IMR-90 (cell line): ENCODE results near the gene CD2AP. TPM values are rescaled to one million over a fixed set of nuclear protein-coding genes. Genes with fewer than 3 reads are reported as not detected.

Experiments
- ATAC-seq: fragments of 200-7000 bp; cut with Tn5 transposase; 2 replicates; pipeline ENCODE4 v1.9.1; 2020; ENCODE audit warnings: low read depth, mild to moderate bottlenecking, moderate library complexity
- BruUV-seq: library from RNA; stranded (reverse); fragments of 400-500 nt; replicated peaks from 2 replicates; lab custom pipeline; 2021; lab: Mats Ljungman, UMichigan
- CTCF ChIA-PET: fragments of 300-600 bp; formaldehyde crosslinking; extraction: SDS; loops from one replicate; lab custom pipeline; 2021; ENCODE audit warnings: antibody characterized with exemption; lab: Yijun Ruan, JAX
- POLR2A ChIA-PET: fragments of 300-600 bp; sonication (Branson Sonifier 250); formaldehyde crosslinking; loops from one replicate; lab custom pipeline; 2022; ENCODE audit warnings: antibody characterized with exemption; ENCODE audit not compliant: unreplicated experiment; lab: Charles Lee
- DNase-seq: peaks from one replicate; pipeline ENCODE4 v3.0.0; 2013
- H2AFZ ChIP-seq: replicated peaks from 2 replicates; pipeline ENCODE3; 2013; ENCODE audit warnings: low read length, mild to moderate bottlenecking; ENCODE audit not compliant: poor library complexity
- H2AK5ac ChIP-seq: 2 replicates; pipeline ENCODE4 v1.6.1; 2013; ENCODE audit warnings: low read depth, low read length, inconsistent platforms
- H2AK9ac ChIP-seq: replicated peaks from 2 replicates; pipeline ENCODE3; 2013; ENCODE audit warnings: mild to moderate bottlenecking, low read depth, low read length, moderate library complexity; ENCODE audit not compliant: poor library complexity
- H2BK120ac ChIP-seq: 2 replicates; pipeline ENCODE4 v1.6.1; 2013; ENCODE audit warnings: low read depth, low read length, inconsistent platforms
- H2BK15ac ChIP-seq: 3 replicates; pipeline ENCODE4 v1.6.1; 2013; ENCODE audit warnings: low read depth, low read length, inconsistent platforms
- H2BK20ac ChIP-seq: 2 replicates; pipeline ENCODE4 v1.6.1; 2013; ENCODE audit warnings: low read depth, mild to moderate bottlenecking, inconsistent platforms, low read length, moderate library complexity
- H2BK5ac ChIP-seq: 2 replicates; pipeline ENCODE4 v1.6.1; 2013; ENCODE audit warnings: mild to moderate bottlenecking, low read depth, low read length, inconsistent platforms; ENCODE audit not compliant: poor library complexity, severe bottlenecking
- H3K14ac ChIP-seq: replicated peaks from 2 replicates; pipeline ENCODE4 v1.6.1; 2013; ENCODE audit warnings: low read depth, low read length, inconsistent platforms
- H3K18ac ChIP-seq: 2 replicates; pipeline ENCODE4 v1.6.1; 2013; ENCODE audit warnings: low read depth, low read length, control low read depth
- H3K23ac ChIP-seq: 2 replicates; pipeline ENCODE4 v1.6.1; 2013; ENCODE audit warnings: low read depth, low read length, inconsistent platforms
- H3K27ac ChIP-seq: 2 replicates; pipeline ENCODE4 v1.5.1; 2013; ENCODE audit warnings: mild to moderate bottlenecking, control low read depth, low read length; ENCODE audit not compliant: insufficient read depth
- H3K27me3 ChIP-seq: 2 replicates; pipeline ENCODE4 v1.6.1; 2013; ENCODE audit warnings: low read length; ENCODE audit not compliant: control insufficient read depth, insufficient read depth
- H3K36me3 ChIP-seq: 2 replicates; pipeline ENCODE4 v1.6.1; 2013; ENCODE audit warnings: low read length, mixed read lengths; ENCODE audit not compliant: control insufficient read depth, insufficient read depth
- H3K4ac ChIP-seq: 2 replicates; pipeline ENCODE4 v1.6.1; 2013; ENCODE audit warnings: low read depth, low read length, inconsistent platforms
- H3K4me1 ChIP-seq: 2 replicates; pipeline ENCODE4 v1.6.1; 2013; ENCODE audit warnings: low read length, mixed read lengths; ENCODE audit not compliant: control insufficient read depth, insufficient read depth
- H3K4me2 ChIP-seq: 2 replicates; pipeline ENCODE4 v1.6.1; 2013; ENCODE audit warnings: low read depth, mild to moderate bottlenecking, control low read depth, low read length, moderate library complexity
- H3K4me3 ChIP-seq: 2 replicates; pipeline ENCODE4 v1.5.1; 2013; ENCODE audit warnings: low read depth, mild to moderate bottlenecking, control low read depth, low read length, moderate library complexity; ENCODE audit not compliant: insufficient read depth
- H3K56ac ChIP-seq: 2 replicates; pipeline ENCODE4 v1.6.1; 2013; ENCODE audit warnings: low read length, inconsistent platforms; ENCODE audit not compliant: insufficient read depth; ENCODE audit errors: extremely low read depth
- H3K79me1 ChIP-seq, 2 experiments: 2 replicates each; pipeline ENCODE4 v1.6.1; 2013; ENCODE audit warnings: low read length in 2 of 2, inconsistent platforms in 1 of 2, low read depth in 1 of 2
- H3K9ac ChIP-seq: 2 replicates; pipeline ENCODE4 v1.6.1; 2013; ENCODE audit warnings: low read depth, low read length, control low read depth
- H3K9me1 ChIP-seq: 2 replicates; pipeline ENCODE4 v1.6.1; 2013; ENCODE audit warnings: low read length, inconsistent platforms; ENCODE audit not compliant: insufficient read depth
- H3K9me3 ChIP-seq: 2 replicates; pipeline ENCODE4 v1.6.1; 2013; ENCODE audit warnings: low read length; ENCODE audit not compliant: control insufficient read depth, insufficient read depth
- H4K20me1 ChIP-seq: 2 replicates; pipeline ENCODE4 v1.6.1; 2013; ENCODE audit warnings: low read length, inconsistent platforms; ENCODE audit not compliant: insufficient read depth
- H4K5ac ChIP-seq: 2 replicates; pipeline ENCODE4 v1.6.1; 2013; ENCODE audit warnings: mild to moderate bottlenecking, low read depth, low read length, control low read depth
- H4K8ac ChIP-seq, 2 experiments: 2 replicates each; pipeline ENCODE4 v1.6.1; 2013; ENCODE audit warnings: low read depth in 2 of 2, low read length in 2 of 2, control low read depth in 1 of 2, inconsistent platforms in 1 of 2
- H4K91ac ChIP-seq: 2 replicates; pipeline ENCODE4 v1.6.1; 2013; ENCODE audit warnings: low read depth, low read length, inconsistent platforms; ENCODE audit not compliant: insufficient read depth
- BHLHE40 ChIP-seq: fragments of 150-350 bp; IDR thresholded peaks from 2 replicates; pipeline ENCODE4 v1.6.1; 2016; ENCODE audit warnings: mild to moderate bottlenecking, low read depth, low read length
- CEBPB ChIP-seq: IDR thresholded peaks from 2 replicates; pipeline ENCODE4 v1.6.1; 2012; ENCODE audit warnings: low read depth, low read length, improper control_type of control experiment
- CHD1 ChIP-seq: IDR thresholded peaks from 2 replicates; pipeline ENCODE4 v1.6.1; 2012; ENCODE audit warnings: low read depth, low read length, improper control_type of control experiment
- FOS ChIP-seq: fragments of 150-350 bp; IDR thresholded peaks from 2 replicates; pipeline ENCODE4 v1.6.1; 2016; ENCODE audit warnings: low read depth, low read length
- MAFK ChIP-seq: IDR thresholded peaks from 2 replicates; pipeline ENCODE4 v1.6.1; 2012; ENCODE audit warnings: low read depth, low read length, improper control_type of control experiment
- MAZ ChIP-seq: IDR thresholded peaks from 2 replicates; pipeline ENCODE4 v1.6.1; 2012; ENCODE audit warnings: low read depth, mild to moderate bottlenecking, low read length, improper control_type of control experiment, moderate library complexity, borderline replicate concordance
- MXI1 ChIP-seq: IDR thresholded peaks from 2 replicates; pipeline ENCODE4 v1.6.1; 2012; ENCODE audit warnings: low read depth, mild to moderate bottlenecking, low read length, moderate library complexity, borderline replicate concordance
- NFE2L2 ChIP-seq: fragments of 150-350 bp; IDR thresholded peaks from 2 replicates; pipeline ENCODE4 v1.6.1; 2016; ENCODE audit warnings: low read depth, mild to moderate bottlenecking, low read length
- POLR2A ChIP-seq: IDR thresholded peaks from 2 replicates; pipeline ENCODE4 v1.6.1; 2012; ENCODE audit warnings: mild to moderate bottlenecking, low read depth, low read length
- RAD21 ChIP-seq: IDR thresholded peaks from 2 replicates; pipeline ENCODE4 v1.6.1; 2012; ENCODE audit warnings: low read length, improper control_type of control experiment
- RCOR1 ChIP-seq: IDR thresholded peaks from 2 replicates; pipeline ENCODE4 v1.6.1; 2012; ENCODE audit warnings: mild to moderate bottlenecking, low read length, improper control_type of control experiment; ENCODE audit not compliant: insufficient replicate concordance
- RFX5 ChIP-seq: IDR thresholded peaks from 2 replicates; pipeline ENCODE4 v1.8.0; 2012; ENCODE audit warnings: low read depth, mild to moderate bottlenecking, low read length, moderate library complexity
- SMC3 ChIP-seq: fragments of 150-350 bp; IDR thresholded peaks from 2 replicates; pipeline ENCODE4 v1.6.1; 2016; ENCODE audit warnings: low read depth, mild to moderate bottlenecking, antibody characterized with exemption, low read length, moderate library complexity
- WGBS, 2 experiments: methylation state at CpG; one replicate each; pipeline versions ENCODE4 v1.1.5 to v1.1.7; 2013; ENCODE audit warnings: missing lambda C conversion rate in 2 of 2; ENCODE audit not compliant: insufficient read length in 1 of 2; ENCODE audit errors: extremely low coverage in 2 of 2; 5-methylcytosine and 5-hydroxymethylcytosine counted together
- dilution Hi-C: fragments of 300-500 bp; cut with HindIII; formaldehyde crosslinking; loops from one replicate; pipeline ENCODE4 v1.14.3; 2018; ENCODE audit warnings: low sequenced_read_pairs; ENCODE audit not compliant: unreplicated experiment
- in situ Hi-C: fragments of 300-500 bp; cut with MboI; formaldehyde crosslinking; loops from 3 replicates; pipeline ENCODE4 v1.14.3; 2019; ENCODE audit warnings: low sequenced_read_pairs, inconsistent platforms, mixed read lengths
- intact Hi-C: fragments of 100-400 bp; cut with micrococcal nuclease; formaldehyde crosslinking; loops from 2 replicates; pipeline ENCODE4 v1.10.0; 2022
- polyA plus RNA-seq, 3 experiments: library from polyadenylated mRNA; depleted of rRNA; stranded (reverse); fragments of >200 nt; gene quantifications; 2 replicates each; pipeline ENCODE4 v1.2.3, GENCODE V29; 2012; ENCODE audit warnings: low replicate concordance in 1 of 3
- total RNA-seq: library from RNA; depleted of rRNA; stranded (reverse); fragments of >200 nt; gene quantifications from 2 replicates; pipeline ENCODE4 v1.2.3, GENCODE V29; 2012
- TF ChIP-seq, protein P1 (sequence below): fragments of 150-350 bp; IDR thresholded peaks from 2 replicates; pipeline ENCODE4 v1.6.1; 2017; ENCODE audit warnings: mild to moderate bottlenecking, antibody characterized with exemption, low read length, low read depth
- TF ChIP-seq, protein P2 (sequence below): conservative IDR thresholded peaks from 2 replicates; pipeline ENCODE4 v1.5.1; 2012; ENCODE audit warnings: mild to moderate bottlenecking, low read depth, low read length, improper control_type of control experiment
- TF ChIP-seq, protein P3 (sequence below): fragments of 150-350 bp; IDR thresholded peaks from 2 replicates; pipeline ENCODE4 v1.6.1; 2016; ENCODE audit warnings: low read depth, mild to moderate bottlenecking, low read length, moderate library complexity, borderline replicate concordance

Gene CD2AP
- total and polyA plus RNA-seq, 2 of the 4 experiments (the other 2 are of a cell fraction) = 5.3 to 7.5 TPM

DNA sequence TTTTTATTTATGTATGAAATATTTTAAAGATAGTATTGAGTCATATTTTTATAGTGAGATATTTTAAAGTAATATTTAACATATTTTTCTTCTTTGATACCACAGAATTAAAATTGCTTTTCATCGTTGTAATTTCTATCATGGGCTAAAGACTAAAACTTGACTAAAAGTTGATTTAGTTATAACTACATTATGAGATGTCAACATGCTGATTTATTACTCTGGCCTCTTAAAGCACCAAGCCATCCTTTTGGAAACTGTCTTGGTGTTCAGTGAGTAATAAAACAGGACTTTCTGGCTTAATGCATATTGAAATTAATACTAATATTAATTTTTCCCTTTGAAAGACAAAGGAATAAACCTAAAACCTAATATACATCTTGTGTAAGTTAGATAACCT lies 125.6 kb downstream of the CD2AP start:
- H3K14ac ChIP-seq = no peak overlapping the region
- H3K4me2 ChIP-seq = no peak overlapping the region
- ChIA-PET CTCF (no interaction called here), POLR2A (no interaction called here)
- no peak overlapping the region for H3K23ac ChIP-seq
- no peak overlapping the region for H3K4ac ChIP-seq
- H4K91ac ChIP-seq = no peak overlapping the region
- no peak overlapping the region for H2BK5ac ChIP-seq
- H4K5ac ChIP-seq = no peak overlapping the region
- dilution Hi-C loops = no loop called here
- H3K27ac ChIP-seq = no peak overlapping the region
- in situ Hi-C loops = no loop called here
- intact Hi-C loops = loop anchor here (10.0 kb wide), 1 partner anchor 188 kb away; no protein-coding TSS in a partner anchor
- DNase-seq = no peak
- no TSS peak for BruUV-seq
- no peaks in the 10 kb centered on the region; a peak in 1 of 4 replicates for H3K79me1 ChIP-seq
- H2BK20ac ChIP-seq = no peak overlapping the region
- no peaks in the 10 kb centered on the region for H3K9me1 ChIP-seq
- H4K8ac ChIP-seq = no peak overlapping the region
- H3K36me3 ChIP-seq = no peaks in the 10 kb centered on the region
- no peak overlapping the region for H3K56ac ChIP-seq
- no peak overlapping the region for H2AFZ ChIP-seq
- no peaks in the 10 kb centered on the region for H4K20me1 ChIP-seq
- H3K18ac ChIP-seq = no peak overlapping the region
- ATAC-seq = no peak
- no peak overlapping the region for H2AK9ac ChIP-seq
- no peaks in the 10 kb centered on the region for H3K4me1 ChIP-seq
- no peak overlapping the region for H2BK15ac ChIP-seq
- WGBS, 2 experiments = no CpG with 5 or more reads among the region's 1 CpG
- no peaks in the 10 kb centered on the region for H3K27me3 ChIP-seq
- no peak overlapping the region for H2AK5ac ChIP-seq
- H2BK120ac ChIP-seq = no peak overlapping the region
- no peak for TF ChIP-seq RFX5
- no peak for TF ChIP-seq FOS
- TF ChIP-seq RAD21 = no peak
- TF ChIP-seq, protein P1, sequence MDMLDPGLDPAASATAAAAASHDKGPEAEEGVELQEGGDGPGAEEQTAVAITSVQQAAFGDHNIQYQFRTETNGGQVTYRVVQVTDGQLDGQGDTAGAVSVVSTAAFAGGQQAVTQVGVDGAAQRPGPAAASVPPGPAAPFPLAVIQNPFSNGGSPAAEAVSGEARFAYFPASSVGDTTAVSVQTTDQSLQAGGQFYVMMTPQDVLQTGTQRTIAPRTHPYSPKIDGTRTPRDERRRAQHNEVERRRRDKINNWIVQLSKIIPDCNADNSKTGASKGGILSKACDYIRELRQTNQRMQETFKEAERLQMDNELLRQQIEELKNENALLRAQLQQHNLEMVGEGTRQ = no peak
- TF ChIP-seq NFE2L2 = no peak
- TF ChIP-seq SMC3 = no peak
- TF ChIP-seq CHD1 = no peak
- no peak for TF ChIP-seq BHLHE40
- TF ChIP-seq, protein P2, sequence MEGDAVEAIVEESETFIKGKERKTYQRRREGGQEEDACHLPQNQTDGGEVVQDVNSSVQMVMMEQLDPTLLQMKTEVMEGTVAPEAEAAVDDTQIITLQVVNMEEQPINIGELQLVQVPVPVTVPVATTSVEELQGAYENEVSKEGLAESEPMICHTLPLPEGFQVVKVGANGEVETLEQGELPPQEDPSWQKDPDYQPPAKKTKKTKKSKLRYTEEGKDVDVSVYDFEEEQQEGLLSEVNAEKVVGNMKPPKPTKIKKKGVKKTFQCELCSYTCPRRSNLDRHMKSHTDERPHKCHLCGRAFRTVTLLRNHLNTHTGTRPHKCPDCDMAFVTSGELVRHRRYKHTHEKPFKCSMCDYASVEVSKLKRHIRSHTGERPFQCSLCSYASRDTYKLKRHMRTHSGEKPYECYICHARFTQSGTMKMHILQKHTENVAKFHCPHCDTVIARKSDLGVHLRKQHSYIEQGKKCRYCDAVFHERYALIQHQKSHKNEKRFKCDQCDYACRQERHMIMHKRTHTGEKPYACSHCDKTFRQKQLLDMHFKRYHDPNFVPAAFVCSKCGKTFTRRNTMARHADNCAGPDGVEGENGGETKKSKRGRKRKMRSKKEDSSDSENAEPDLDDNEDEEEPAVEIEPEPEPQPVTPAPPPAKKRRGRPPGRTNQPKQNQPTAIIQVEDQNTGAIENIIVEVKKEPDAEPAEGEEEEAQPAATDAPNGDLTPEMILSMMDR = no peak
- TF ChIP-seq MXI1 = no peak
- no peak for TF ChIP-seq RCOR1
- no peak for TF ChIP-seq POLR2A
- no peak for TF ChIP-seq MAZ
- TF ChIP-seq, protein P3, sequence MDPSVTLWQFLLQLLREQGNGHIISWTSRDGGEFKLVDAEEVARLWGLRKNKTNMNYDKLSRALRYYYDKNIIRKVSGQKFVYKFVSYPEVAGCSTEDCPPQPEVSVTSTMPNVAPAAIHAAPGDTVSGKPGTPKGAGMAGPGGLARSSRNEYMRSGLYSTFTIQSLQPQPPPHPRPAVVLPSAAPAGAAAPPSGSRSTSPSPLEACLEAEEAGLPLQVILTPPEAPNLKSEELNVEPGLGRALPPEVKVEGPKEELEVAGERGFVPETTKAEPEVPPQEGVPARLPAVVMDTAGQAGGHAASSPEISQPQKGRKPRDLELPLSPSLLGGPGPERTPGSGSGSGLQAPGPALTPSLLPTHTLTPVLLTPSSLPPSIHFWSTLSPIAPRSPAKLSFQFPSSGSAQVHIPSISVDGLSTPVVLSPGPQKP = no peak
- no peak for TF ChIP-seq CEBPB
- TF ChIP-seq MAFK = no peak
- no peaks in the 10 kb centered on the region for H3K9me3 ChIP-seq
- H3K9ac ChIP-seq = no peak overlapping the region
- H3K4me3 ChIP-seq = no peak overlapping the region
